ENCODE results near the gene CACNG3.

- TF ChIP-seq TCF4 (CRISPR knock-in tag; IDR thresholded peaks at IDR 0.05; ENCODE audit: borderline replicate concordance): no peak
- TF ChIP-seq ARNTL (CRISPR knock-in tag; IDR thresholded peaks at IDR 0.05; ENCODE audit: borderline replicate concordance, low read depth): no peak
- no peak for TF ChIP-seq ZNF70 (CRISPR knock-in tag; IDR thresholded peaks at IDR 0.05)
- no peak for TF ChIP-seq POU6F1 (CRISPR knock-in tag; IDR thresholded peaks at IDR 0.05; ENCODE audit: borderline replicate concordance, low read depth)
Observed at GRCh38 chr16:24319126-24319814, 63.1 kb downstream of the CACNG3 start.

Data from SK-N-SH treated with all-trans-retinoic acid at 6 μM for 48 hours (cell line).